ENCODE data around the gene ANP32E. TPM values are rescaled to one million over a fixed set of nuclear protein-coding genes. Genes with fewer than 3 reads are reported as not detected.

ANP32E gene
- total and polyA plus RNA-seq, 2 of the 4 experiments (the other 2 are of a cell fraction), result 5.9 to 18.4 TPM

- no TSS peak for BruUV-seq (replicated peaks)
- no peak for ATAC-seq (ENCODE audit: low read depth)
Measured at GRCh38 chr1:150179867-150180266, 56.0 kb downstream of the ANP32E start.

More at GRCh38 chr1:150179867-150180266, 56.0 kb downstream of the ANP32E start:
- Histone ChIP-seq H3K4me3 (ENCODE audit: insufficient read depth, low read depth, low read length) (no peak overlapping the region), H3K4me2 (ENCODE audit: low read depth, low read length) (no peak overlapping the region), H2BK120ac (ENCODE audit: low read depth, low read length) (no peak overlapping the region), H3K36me3 (ENCODE audit: control insufficient read depth, insufficient read depth, low read length) (no peaks in the 10 kb centered on the region), H4K20me1 (ENCODE audit: insufficient read depth, low read length) (no peaks in the 10 kb centered on the region), H4K91ac (ENCODE audit: insufficient read depth, low read depth, low read length) (no peak overlapping the region), H3K27ac (ENCODE audit: insufficient read depth, low read length) (no peak overlapping the region), H2BK20ac (ENCODE audit: low read depth, low read length) (no peak overlapping the region), H3K27me3 (ENCODE audit: control insufficient read depth, insufficient read depth, low read length) (no peaks in the 10 kb centered on the region), H4K8ac (ENCODE audit: low read depth in 2 of 2, low read length in 2 of 2) (no peak overlapping the region), H2BK15ac (ENCODE audit: low read depth, low read length) (no peak overlapping the region), H3K14ac (replicated peaks; ENCODE audit: low read depth, low read length) (no peak overlapping the region), H4K5ac (ENCODE audit: low read depth, low read length) (no peak overlapping the region), H2AFZ (replicated peaks; ENCODE audit: low read length, poor library complexity) (no peak overlapping the region), H3K79me1 (ENCODE audit: low read depth in 1 of 2, low read length in 2 of 2) (no peaks in the 10 kb centered on the region), H2AK9ac (replicated peaks; ENCODE audit: low read depth, low read length, poor library complexity) (no peak overlapping the region), H2BK5ac (ENCODE audit: low read depth, low read length, poor library complexity, severe bottlenecking) (no peak overlapping the region), H3K9me1 (ENCODE audit: insufficient read depth, low read length) (no peaks in the 10 kb centered on the region), H3K9ac (ENCODE audit: low read depth, low read length) (no peak overlapping the region), H3K4ac (ENCODE audit: low read depth, low read length) (no peak overlapping the region), H3K23ac (ENCODE audit: low read depth, low read length) (no peak overlapping the region), H3K56ac (ENCODE audit: extremely low read depth, insufficient read depth, low read length) (no peak overlapping the region), H3K4me1 (ENCODE audit: control insufficient read depth, insufficient read depth, low read length) (no peaks in the 10 kb centered on the region), H3K18ac (ENCODE audit: low read depth, low read length) (no peak overlapping the region), H3K9me3 (ENCODE audit: control insufficient read depth, insufficient read depth, low read length) (no peaks in the 10 kb centered on the region), H2AK5ac (ENCODE audit: low read depth, low read length) (no peak overlapping the region)
- in situ Hi-C loops (cut with MboI; ENCODE audit: low sequenced_read_pairs), result no loop called here
- no peak for DNase-seq
- TF ChIP-seq MAFK (IDR thresholded peaks at IDR 0.05; ENCODE audit: low read depth, low read length) (peak; percentile 68), ELK1 (IDR thresholded peaks at IDR 0.05; ENCODE audit: borderline replicate concordance, low read depth, low read length) (no peak)
- 86% methylated on average over 2 of the region's 7 CpGs; no CpG with 5 or more reads in 1 of the 2 experiments for WGBS, 2 experiments (ENCODE audit: extremely low coverage in 2 of 2, insufficient read length in 1 of 2)
- intact Hi-C loops (cut with micrococcal nuclease), result no loop called here
- POLR2A ChIA-PET (ENCODE audit: unreplicated experiment), result no interaction called here
- CTCF ChIA-PET, result no interaction called here
- dilution Hi-C loops (cut with HindIII; ENCODE audit: low sequenced_read_pairs, unreplicated experiment), result no loop called here

Data from IMR-90 (cell line).